Adrenal gland (tissue), 5 donors: ENCODE data around the gene PPFIA2.

Experiments used
- CTCF ChIP-seq, 6 experiments: fragments of 450-650 bp in 4 of 6; fragments of 200-600 bp in 2 of 6; sonication (generic) in 1 of 6; IDR thresholded peaks; 1 replicate in 5 of 6; 2 replicates in 1 of 6; pipeline versions ENCODE4 v1.5.1 to v1.8.0; 2016 to 2021; ENCODE audit warnings: antibody characterized with exemption in 6 of 6, mild to moderate bottlenecking in 2 of 6, moderate library complexity in 1 of 6
- POLR2A ChIP-seq, 2 donors: fragments of 450-650 bp; IDR thresholded peaks; one replicate each; pipeline ENCODE4 v1.6.1; 2017; ENCODE audit warnings: antibody characterized with exemption in 2 of 2, mild to moderate bottlenecking in 2 of 2, moderate library complexity in 1 of 2
- donor health status: DM: no; HTN: no; CAD: no.

- TF ChIP-seq CTCF (IDR thresholded peaks at IDR 0.05) (no peak), POLR2A (IDR thresholded peaks at IDR 0.05) (no peak)
Observed at GRCh38 chr12:81699551-81699950, 59.6 kb downstream of the PPFIA2 start.
